OCI-LY3 (cell line): ENCODE measurements around the gene NUP98.

ENCODE experiments used
- H2AFZ ChIP-seq: fragments of 200-600, 300-600 bp; shearing (Covaris generic); 2 replicates; pipeline ENCODE4 v1.6.0; 2014; ENCODE audit warnings: antibody characterized with exemption, low read depth, low read length
- H3K27ac ChIP-seq: fragments of 200-600, 300-600 bp; sonication (generic); 2 replicates; pipeline ENCODE4 v1.5.1; 2014; ENCODE audit warnings: mild to moderate bottlenecking, low read length, moderate library complexity, mixed read lengths
- H3K27me3 ChIP-seq: fragments of 200-600, 300-600 bp; sonication (generic); 2 replicates; pipeline ENCODE4 v1.6.1; 2014; ENCODE audit warnings: low read depth, low read length, mixed read lengths
- H3K36me3 ChIP-seq: fragments of 200-600, 300-600 bp; sonication (generic); replicated peaks from 2 replicates; pipeline ENCODE3; 2014; ENCODE audit warnings: low read depth, low read length, mixed read lengths
- H3K4me1 ChIP-seq: fragments of 300-600, 200-600 bp; sonication (generic); 2 replicates; pipeline ENCODE4 v1.6.1; 2014; ENCODE audit warnings: low read length, mixed read lengths
- H3K4me2 ChIP-seq: fragments of 200-600, 300-600 bp; sonication (generic); 2 replicates; pipeline ENCODE4 v1.6.1; 2014; ENCODE audit warnings: low read length, mixed read lengths
- H3K4me3 ChIP-seq: fragments of 300-600, 200-600 bp; sonication (generic); 2 replicates; pipeline ENCODE4 v1.5.1; 2014; ENCODE audit warnings: antibody characterized with exemption, mild to moderate bottlenecking, low read length, moderate library complexity
- H3K79me2 ChIP-seq: fragments of 300-600, 200-600 bp; shearing (Covaris generic); 2 replicates; pipeline ENCODE4 v1.6.1; 2014; ENCODE audit warnings: mild to moderate bottlenecking, low read length, mixed read lengths
- H3K9ac ChIP-seq: fragments of 300-600, 200-600 bp; shearing (Covaris generic); 2 replicates; pipeline ENCODE4 v1.6.0; 2014; ENCODE audit warnings: mild to moderate bottlenecking, low read length, moderate library complexity
- H3K9me3 ChIP-seq: fragments of 200-600, 300-600 bp; shearing (Covaris generic); 2 replicates; pipeline ENCODE4 v1.6.1; 2014; ENCODE audit warnings: low read length, mixed read lengths; ENCODE audit not compliant: insufficient read depth
- H4K20me1 ChIP-seq: fragments of 200-600, 300-600 bp; sonication (generic); 2 replicates; pipeline ENCODE4 v1.6.1; 2016; ENCODE audit warnings: low read length, mixed read lengths; ENCODE audit not compliant: insufficient read depth
- CTCF ChIP-seq: fragments of 200-600, 300-600 bp; sonication (generic); IDR thresholded peaks from 2 replicates; pipeline ENCODE4 v1.5.1; 2014; ENCODE audit warnings: antibody characterized with exemption, low read length, low read depth
- EZH2phosphoT487 ChIP-seq: fragments of 200-600 bp; shearing (Covaris generic); IDR thresholded peaks from 2 replicates; pipeline ENCODE4 v1.6.1; 2018; ENCODE audit warnings: antibody characterized with exemption, mixed run types, low read depth

The NUP98 gene

GRCh38 chr11:3786781-3787428, 10.4 kb downstream of the NUP98 start:
- Histone ChIP-seq H4K20me1 (peaks cover 66% of the 10 kb centered on the region), H3K4me2 (no peak overlapping the region), H3K4me3 (no peak overlapping the region), H3K27me3 (no peaks in the 10 kb centered on the region), H3K36me3 (peaks cover 17% of the 10 kb centered on the region), H2AFZ (no peak overlapping the region), H3K27ac (no peak overlapping the region), H3K4me1 (peaks cover 19% of the 10 kb centered on the region), H3K79me2 (peaks cover 100% of the 10 kb centered on the region), H3K9me3 (no peaks in the 10 kb centered on the region), H3K9ac (no peak overlapping the region)
- no peak for TF ChIP-seq CTCF
- no peak for TF ChIP-seq EZH2phosphoT487

- Histone ChIP-seq H3K27ac (no peak overlapping the region), H4K20me1 (peaks cover 49% of the 10 kb centered on the region), H3K4me1 (peaks cover 19% of the 10 kb centered on the region), H3K4me3 (no peak overlapping the region), H3K4me2 (no peak overlapping the region), H3K27me3 (no peaks in the 10 kb centered on the region), H3K79me2 (peaks cover 87% of the 10 kb centered on the region), H3K9me3 (no peaks in the 10 kb centered on the region), H3K36me3 (peaks cover 32% of the 10 kb centered on the region), H3K9ac (no peak overlapping the region), H2AFZ (no peak overlapping the region)
- TF ChIP-seq EZH2phosphoT487 (no peak), CTCF (no peak)
Observed at GRCh38 chr11:3783611-3784010, 13.7 kb downstream of the NUP98 start.

GRCh38 chr11:3782963-3783362, 14.4 kb downstream of the NUP98 start:
- H3K4me2 ChIP-seq = no peak overlapping the region
- TF ChIP-seq EZH2phosphoT487 (no peak), CTCF (no peak)
- H3K27me3 ChIP-seq = no peaks in the 10 kb centered on the region
- peaks cover 38% of the 10 kb centered on the region for H3K36me3 ChIP-seq
- no peaks in the 10 kb centered on the region for H3K9me3 ChIP-seq
- H3K79me2 ChIP-seq = peaks cover 86% of the 10 kb centered on the region
- H2AFZ ChIP-seq = no peak overlapping the region
- H3K9ac ChIP-seq = no peak overlapping the region
- no peak overlapping the region for H3K27ac ChIP-seq
- H3K4me3 ChIP-seq = no peak overlapping the region
- peaks cover 43% of the 10 kb centered on the region for H4K20me1 ChIP-seq
- peaks cover 19% of the 10 kb centered on the region for H3K4me1 ChIP-seq

GRCh38 chr11:3781423-3781822, 15.9 kb downstream of the NUP98 start:
- no peak overlapping the region for H2AFZ ChIP-seq
- no peaks in the 10 kb centered on the region for H3K27me3 ChIP-seq
- no peak for TF ChIP-seq CTCF
- no peak for TF ChIP-seq EZH2phosphoT487
- H3K79me2 ChIP-seq = peaks cover 70% of the 10 kb centered on the region
- H3K4me1 ChIP-seq = peaks cover 13% of the 10 kb centered on the region
- H3K9ac ChIP-seq = no peak overlapping the region
- no peak overlapping the region for H3K4me3 ChIP-seq
- no peak overlapping the region for H3K27ac ChIP-seq
- peaks cover 48% of the 10 kb centered on the region for H3K36me3 ChIP-seq
- H4K20me1 ChIP-seq = peaks cover 32% of the 10 kb centered on the region
- no peak overlapping the region for H3K4me2 ChIP-seq
- H3K9me3 ChIP-seq = no peaks in the 10 kb centered on the region
